ENCODE measurements around the gene TSC2. TPM values are rescaled to one million over a fixed set of nuclear protein-coding genes. Genes with fewer than 3 reads are reported as not detected.

TSC2 gene
- total and polyA plus RNA-seq, 4 donors: 23.3 to 51.2 (median 28.7) TPM

DNA sequence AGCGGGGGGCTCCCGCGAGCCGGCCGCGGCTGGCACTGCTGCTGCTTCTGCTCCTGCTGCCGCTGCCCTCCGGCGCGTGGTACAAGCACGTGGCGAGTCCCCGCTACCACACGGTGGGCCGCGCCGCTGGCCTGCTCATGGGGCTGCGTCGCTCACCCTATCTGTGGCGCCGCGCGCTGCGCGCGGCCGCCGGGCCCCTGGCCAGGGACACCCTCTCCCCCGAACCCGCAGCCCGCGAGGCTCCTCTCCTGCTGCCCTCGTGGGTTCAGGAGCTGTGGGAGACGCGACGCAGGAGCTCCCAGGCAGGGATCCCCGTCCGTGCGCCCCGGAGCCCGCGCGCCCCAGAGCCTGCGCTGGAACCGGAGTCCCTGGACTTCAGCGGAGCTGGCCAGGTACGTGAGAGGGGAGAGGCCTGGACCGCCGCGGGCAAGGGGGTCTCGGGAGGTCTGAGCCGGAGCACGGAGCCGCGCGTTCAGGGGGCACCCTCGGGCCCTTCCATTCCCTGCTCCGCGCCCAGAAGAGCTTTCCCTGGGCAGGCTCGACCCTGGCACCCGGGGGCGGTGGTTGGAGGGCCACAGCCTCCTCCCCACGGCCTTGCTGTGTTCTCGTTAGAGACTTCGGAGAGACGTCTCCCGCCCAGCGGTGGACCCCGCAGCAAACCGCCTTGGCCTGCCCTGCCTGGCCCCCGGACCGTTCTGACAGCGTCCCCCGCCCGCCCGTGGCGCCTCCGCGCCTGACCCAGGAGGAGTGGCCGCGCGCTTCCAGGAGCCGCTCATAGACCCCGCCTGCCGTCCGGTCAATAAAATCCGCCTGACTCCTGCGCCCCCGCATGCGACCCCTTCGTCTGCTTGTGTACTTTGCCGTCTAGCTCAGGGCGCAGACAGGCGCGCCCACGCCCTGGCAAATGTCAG is 27.6 kb upstream of the TSC2 start (continued):
- TF ChIP-seq, protein P1, sequence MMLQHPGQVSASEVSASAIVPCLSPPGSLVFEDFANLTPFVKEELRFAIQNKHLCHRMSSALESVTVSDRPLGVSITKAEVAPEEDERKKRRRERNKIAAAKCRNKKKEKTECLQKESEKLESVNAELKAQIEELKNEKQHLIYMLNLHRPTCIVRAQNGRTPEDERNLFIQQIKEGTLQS (IDR thresholded peaks at IDR 0.05): no peak
- TF ChIP-seq NR2F2 (IDR thresholded peaks at IDR 0.05) (no peak), HNF4A (conservative IDR thresholded peaks at IDR 0.05) (no peak), FOXA1 (IDR thresholded peaks at IDR 0.05) (no peak), RXRA (IDR thresholded peaks at IDR 0.05) (no peak), YY1 (IDR thresholded peaks at IDR 0.05) (no peak), EGR1 (IDR thresholded peaks at IDR 0.05; ENCODE audit: low read depth in 2 of 2) (no peak)
- TF ChIP-seq, protein P2, sequence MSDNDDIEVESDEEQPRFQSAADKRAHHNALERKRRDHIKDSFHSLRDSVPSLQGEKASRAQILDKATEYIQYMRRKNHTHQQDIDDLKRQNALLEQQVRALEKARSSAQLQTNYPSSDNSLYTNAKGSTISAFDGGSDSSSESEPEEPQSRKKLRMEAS (IDR thresholded peaks at IDR 0.05): no peak

DNA sequence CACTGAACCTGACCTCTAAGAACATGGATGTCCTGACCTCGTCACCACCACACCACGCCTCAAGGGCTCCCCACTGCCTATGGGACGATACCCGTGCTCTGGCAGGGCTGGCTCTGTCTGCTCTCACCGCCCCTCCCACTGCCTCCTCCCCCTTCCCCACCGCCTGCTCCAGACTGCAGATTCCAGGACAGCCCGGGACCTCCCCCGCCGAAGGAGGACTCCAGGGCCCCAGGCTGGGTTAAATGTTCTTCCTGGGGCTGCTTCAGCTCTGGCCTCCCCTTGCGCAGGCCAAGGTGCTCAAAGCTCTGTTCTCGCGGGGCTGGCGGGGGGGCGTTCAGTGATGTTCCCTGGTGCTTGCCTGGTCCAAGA is 25.1 kb upstream of the TSC2 start:
- H3K9ac ChIP-seq (ENCODE audit: low read depth in 1 of 2, low read length in 2 of 2): no peak overlapping the region
- no peaks in the 10 kb centered on the region for H3K9me3 ChIP-seq (ENCODE audit: control insufficient read depth in 4 of 4, low read length in 3 of 4)
- H3K36me3 ChIP-seq (ENCODE audit: control insufficient read depth in 4 of 4, insufficient read depth in 3 of 4, low read depth in 1 of 4, low read length in 3 of 4): no peaks in the 10 kb centered on the region
- no peaks in the 10 kb centered on the region for H3K27me3 ChIP-seq (ENCODE audit: control insufficient read depth in 4 of 4, insufficient read depth in 4 of 4, low read length in 3 of 4)
- no peak overlapping the region for H3K27ac ChIP-seq (ENCODE audit: low read depth in 1 of 2, low read length in 2 of 2)
- 6% methylated on average over 14 of the region's 14 CpGs for WGBS
- H3K4me1 ChIP-seq (ENCODE audit: control insufficient read depth in 4 of 4, insufficient read depth in 4 of 4, low read length in 3 of 4): peaks cover 24 to 54% (median 35%) of the 10 kb centered on the region in 4 donors
- DNase-seq (ENCODE audit: low spot score): no peak
- H3K4me3 ChIP-seq (ENCODE audit: low read depth in 1 of 3, low read length in 3 of 3): peak overlapping the region in 1 of 3 donors; percentile 18
- TF ChIP-seq, protein P2 (IDR thresholded peaks at IDR 0.05): no peak

DNA sequence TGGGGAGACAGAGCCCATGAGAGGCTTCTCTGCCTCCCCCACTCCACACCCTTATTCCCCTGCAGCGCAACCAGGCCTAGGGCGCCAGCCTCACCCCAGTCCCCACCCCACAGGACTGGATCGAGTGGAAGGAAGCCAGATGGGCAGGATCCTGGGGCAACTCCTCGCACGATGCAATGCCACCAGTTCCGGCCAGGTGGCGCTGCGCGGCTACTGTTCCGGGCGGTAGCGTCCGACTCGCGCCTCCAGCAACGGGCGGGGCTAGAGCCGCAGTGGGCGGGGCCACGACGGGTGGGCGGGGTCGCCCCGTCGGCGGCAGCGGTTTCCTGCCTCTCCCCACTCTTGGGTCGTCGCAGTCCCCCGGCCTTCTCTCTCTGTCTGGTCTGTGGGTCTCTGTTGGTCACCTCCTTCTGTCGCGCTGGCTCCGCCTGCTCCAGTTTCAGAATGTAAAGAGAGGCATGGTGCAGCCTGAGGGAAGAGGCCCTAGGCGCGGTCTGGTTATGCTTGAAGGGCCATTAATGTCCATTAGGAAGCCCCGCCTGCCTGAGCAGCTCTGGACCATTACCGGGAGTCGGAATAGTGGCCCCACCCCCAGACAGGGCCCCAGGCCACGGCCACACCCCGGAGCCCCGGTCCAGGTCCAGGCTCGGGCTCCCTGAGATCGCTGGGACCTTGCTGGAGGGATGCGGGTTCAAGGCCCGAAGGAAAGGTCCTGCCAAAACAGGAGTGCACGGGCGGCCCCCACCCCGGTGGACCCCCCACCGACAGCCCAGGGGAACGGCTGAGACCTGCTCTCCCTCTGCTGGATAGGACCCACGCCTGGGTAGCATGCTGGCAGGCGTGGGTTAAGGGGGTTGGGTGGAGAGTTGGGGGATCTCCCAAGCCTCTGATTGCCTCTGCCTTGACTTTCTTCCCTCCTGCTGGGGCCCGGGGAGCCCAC is 24.4 kb upstream of the TSC2 start:
- peak; percentile 99 for DNase-seq (ENCODE audit: low spot score)
- no peak overlapping the region for H3K9ac ChIP-seq (ENCODE audit: low read depth in 1 of 2, low read length in 2 of 2)
- peak overlapping the region; percentile 54 to 61 for H3K27ac ChIP-seq (ENCODE audit: low read depth in 1 of 2, low read length in 2 of 2)
- no peaks in the 10 kb centered on the region for H3K27me3 ChIP-seq (ENCODE audit: control insufficient read depth in 4 of 4, insufficient read depth in 4 of 4, low read length in 3 of 4)
- peaks cover 25 to 60% (median 42%) of the 10 kb centered on the region in 4 donors for H3K4me1 ChIP-seq (ENCODE audit: control insufficient read depth in 4 of 4, insufficient read depth in 4 of 4, low read length in 3 of 4)
- H3K36me3 ChIP-seq (ENCODE audit: control insufficient read depth in 4 of 4, insufficient read depth in 3 of 4, low read depth in 1 of 4, low read length in 3 of 4): no peaks in the 10 kb centered on the region
- WGBS: 20% methylated on average over 53 of the region's 53 CpGs
- no peaks in the 10 kb centered on the region for H3K9me3 ChIP-seq (ENCODE audit: control insufficient read depth in 4 of 4, low read length in 3 of 4)
- H3K4me3 ChIP-seq (ENCODE audit: low read depth in 1 of 3, low read length in 3 of 3): peak overlapping the region in 1 of 3 donors; percentile 18
- TF ChIP-seq RAD21 (IDR thresholded peaks at IDR 0.05): peak; percentile 97
- no peak for TF ChIP-seq YY1 (IDR thresholded peaks at IDR 0.05)
- TF ChIP-seq, protein P3, sequence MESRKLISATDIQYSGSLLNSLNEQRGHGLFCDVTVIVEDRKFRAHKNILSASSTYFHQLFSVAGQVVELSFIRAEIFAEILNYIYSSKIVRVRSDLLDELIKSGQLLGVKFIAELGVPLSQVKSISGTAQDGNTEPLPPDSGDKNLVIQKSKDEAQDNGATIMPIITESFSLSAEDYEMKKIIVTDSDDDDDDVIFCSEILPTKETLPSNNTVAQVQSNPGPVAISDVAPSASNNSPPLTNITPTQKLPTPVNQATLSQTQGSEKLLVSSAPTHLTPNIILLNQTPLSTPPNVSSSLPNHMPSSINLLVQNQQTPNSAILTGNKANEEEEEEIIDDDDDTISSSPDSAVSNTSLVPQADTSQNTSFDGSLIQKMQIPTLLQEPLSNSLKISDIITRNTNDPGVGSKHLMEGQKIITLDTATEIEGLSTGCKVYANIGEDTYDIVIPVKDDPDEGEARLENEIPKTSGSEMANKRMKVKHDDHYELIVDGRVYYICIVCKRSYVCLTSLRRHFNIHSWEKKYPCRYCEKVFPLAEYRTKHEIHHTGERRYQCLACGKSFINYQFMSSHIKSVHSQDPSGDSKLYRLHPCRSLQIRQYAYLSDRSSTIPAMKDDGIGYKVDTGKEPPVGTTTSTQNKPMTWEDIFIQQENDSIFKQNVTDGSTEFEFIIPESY (IDR thresholded peaks at IDR 0.05): no peak
- TF ChIP-seq JUND (IDR thresholded peaks at IDR 0.05): no peak
- TF ChIP-seq, protein P4, sequence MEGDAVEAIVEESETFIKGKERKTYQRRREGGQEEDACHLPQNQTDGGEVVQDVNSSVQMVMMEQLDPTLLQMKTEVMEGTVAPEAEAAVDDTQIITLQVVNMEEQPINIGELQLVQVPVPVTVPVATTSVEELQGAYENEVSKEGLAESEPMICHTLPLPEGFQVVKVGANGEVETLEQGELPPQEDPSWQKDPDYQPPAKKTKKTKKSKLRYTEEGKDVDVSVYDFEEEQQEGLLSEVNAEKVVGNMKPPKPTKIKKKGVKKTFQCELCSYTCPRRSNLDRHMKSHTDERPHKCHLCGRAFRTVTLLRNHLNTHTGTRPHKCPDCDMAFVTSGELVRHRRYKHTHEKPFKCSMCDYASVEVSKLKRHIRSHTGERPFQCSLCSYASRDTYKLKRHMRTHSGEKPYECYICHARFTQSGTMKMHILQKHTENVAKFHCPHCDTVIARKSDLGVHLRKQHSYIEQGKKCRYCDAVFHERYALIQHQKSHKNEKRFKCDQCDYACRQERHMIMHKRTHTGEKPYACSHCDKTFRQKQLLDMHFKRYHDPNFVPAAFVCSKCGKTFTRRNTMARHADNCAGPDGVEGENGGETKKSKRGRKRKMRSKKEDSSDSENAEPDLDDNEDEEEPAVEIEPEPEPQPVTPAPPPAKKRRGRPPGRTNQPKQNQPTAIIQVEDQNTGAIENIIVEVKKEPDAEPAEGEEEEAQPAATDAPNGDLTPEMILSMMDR (IDR thresholded peaks at IDR 0.05; ENCODE audit: low read depth, low read length, missing input control): peak; percentile 98
- TF ChIP-seq EGR1 (IDR thresholded peaks at IDR 0.05; ENCODE audit: low read depth in 2 of 2): no peak
- TF ChIP-seq, protein P2 (IDR thresholded peaks at IDR 0.05): no peak
- TF ChIP-seq, protein P5, sequence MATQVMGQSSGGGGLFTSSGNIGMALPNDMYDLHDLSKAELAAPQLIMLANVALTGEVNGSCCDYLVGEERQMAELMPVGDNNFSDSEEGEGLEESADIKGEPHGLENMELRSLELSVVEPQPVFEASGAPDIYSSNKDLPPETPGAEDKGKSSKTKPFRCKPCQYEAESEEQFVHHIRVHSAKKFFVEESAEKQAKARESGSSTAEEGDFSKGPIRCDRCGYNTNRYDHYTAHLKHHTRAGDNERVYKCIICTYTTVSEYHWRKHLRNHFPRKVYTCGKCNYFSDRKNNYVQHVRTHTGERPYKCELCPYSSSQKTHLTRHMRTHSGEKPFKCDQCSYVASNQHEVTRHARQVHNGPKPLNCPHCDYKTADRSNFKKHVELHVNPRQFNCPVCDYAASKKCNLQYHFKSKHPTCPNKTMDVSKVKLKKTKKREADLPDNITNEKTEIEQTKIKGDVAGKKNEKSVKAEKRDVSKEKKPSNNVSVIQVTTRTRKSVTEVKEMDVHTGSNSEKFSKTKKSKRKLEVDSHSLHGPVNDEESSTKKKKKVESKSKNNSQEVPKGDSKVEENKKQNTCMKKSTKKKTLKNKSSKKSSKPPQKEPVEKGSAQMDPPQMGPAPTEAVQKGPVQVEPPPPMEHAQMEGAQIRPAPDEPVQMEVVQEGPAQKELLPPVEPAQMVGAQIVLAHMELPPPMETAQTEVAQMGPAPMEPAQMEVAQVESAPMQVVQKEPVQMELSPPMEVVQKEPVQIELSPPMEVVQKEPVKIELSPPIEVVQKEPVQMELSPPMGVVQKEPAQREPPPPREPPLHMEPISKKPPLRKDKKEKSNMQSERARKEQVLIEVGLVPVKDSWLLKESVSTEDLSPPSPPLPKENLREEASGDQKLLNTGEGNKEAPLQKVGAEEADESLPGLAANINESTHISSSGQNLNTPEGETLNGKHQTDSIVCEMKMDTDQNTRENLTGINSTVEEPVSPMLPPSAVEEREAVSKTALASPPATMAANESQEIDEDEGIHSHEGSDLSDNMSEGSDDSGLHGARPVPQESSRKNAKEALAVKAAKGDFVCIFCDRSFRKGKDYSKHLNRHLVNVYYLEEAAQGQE (IDR thresholded peaks at IDR 0.05): no peak
- no peak for TF ChIP-seq FOXA1 (IDR thresholded peaks at IDR 0.05)
- peak in 1 of 2 donors; percentile 15 for TF ChIP-seq GABPA (IDR thresholded peaks at IDR 0.05 in 1 of 2, conservative IDR thresholded peaks at IDR 0.05 in 1 of 2)
- TF ChIP-seq FOXA2 (IDR thresholded peaks at IDR 0.05): no peak
- no peak for TF ChIP-seq RXRA (IDR thresholded peaks at IDR 0.05)
- TF ChIP-seq HNF4G (IDR thresholded peaks at IDR 0.05): no peak
- no peak for TF ChIP-seq HNF4A (conservative IDR thresholded peaks at IDR 0.05)
- TF ChIP-seq, protein P1 (IDR thresholded peaks at IDR 0.05): no peak
- TF ChIP-seq NR2F2 (IDR thresholded peaks at IDR 0.05): no peak
- peak; percentile 39 for TF ChIP-seq SP1 (IDR thresholded peaks at IDR 0.05)

Measured in liver (tissue), 9 donors.